Measurements from ENCODE around the gene TM9SF3.

The TM9SF3 gene

GRCh38 chr10:96505150-96506136, 81.4 kb downstream of the TM9SF3 start:
- no peak for DNase-seq

DNA sequence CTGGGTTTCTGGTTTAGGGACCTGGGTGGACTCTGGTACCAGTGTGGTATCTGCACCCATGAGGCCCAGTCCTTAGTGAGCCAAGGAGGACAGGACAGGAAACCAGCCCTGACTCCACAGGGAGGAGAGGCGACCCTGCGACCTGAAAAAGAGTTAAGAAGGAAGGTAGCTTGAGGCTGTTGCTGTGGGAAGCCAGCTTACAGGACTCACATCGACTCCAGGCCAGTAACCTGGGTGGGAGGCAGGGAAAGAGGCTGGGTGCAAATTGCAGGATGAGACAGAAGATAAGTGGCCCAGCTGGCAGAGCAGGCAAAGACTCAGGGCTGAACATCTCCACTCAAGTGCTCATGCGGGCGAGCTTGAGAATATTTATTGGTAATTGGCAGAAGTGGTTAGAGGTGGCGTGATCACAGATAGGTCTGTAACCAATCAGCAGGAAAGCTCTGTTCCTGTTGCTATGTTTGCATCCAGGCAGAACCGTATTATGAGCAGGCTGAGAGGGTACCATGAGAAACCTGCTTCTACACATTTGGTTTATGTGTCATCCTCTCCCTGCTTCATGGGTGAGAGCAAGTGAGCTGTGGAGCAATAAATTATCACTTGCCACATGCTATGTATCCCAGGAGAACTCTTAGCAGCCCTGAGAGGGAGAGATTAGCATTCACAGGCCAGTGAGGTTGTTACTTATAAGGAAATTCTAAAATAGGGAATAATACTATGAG, 84.1 kb downstream of the TM9SF3 start:
- no peak for DNase-seq

DNA sequence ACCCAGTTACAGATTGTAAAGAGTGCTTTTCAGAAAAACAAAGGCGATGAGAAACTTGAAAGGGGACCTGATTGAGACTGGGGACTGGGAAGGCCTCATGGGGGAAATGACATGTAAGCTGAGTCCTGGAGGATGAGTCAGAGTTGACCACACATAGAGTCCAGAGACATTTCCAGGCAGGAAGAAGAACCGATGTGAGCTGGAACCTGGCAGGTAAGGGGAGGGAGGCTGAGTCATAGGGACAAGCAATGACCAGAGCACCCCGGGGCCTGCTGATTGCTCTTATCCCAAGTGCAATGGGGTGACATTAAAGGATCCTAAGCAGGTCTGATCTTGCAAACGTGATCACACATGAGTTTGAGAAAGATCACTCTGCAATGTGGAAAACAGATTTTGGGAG, 84.8 kb downstream of the TM9SF3 start:
- DNase-seq, result no peak

DNA sequence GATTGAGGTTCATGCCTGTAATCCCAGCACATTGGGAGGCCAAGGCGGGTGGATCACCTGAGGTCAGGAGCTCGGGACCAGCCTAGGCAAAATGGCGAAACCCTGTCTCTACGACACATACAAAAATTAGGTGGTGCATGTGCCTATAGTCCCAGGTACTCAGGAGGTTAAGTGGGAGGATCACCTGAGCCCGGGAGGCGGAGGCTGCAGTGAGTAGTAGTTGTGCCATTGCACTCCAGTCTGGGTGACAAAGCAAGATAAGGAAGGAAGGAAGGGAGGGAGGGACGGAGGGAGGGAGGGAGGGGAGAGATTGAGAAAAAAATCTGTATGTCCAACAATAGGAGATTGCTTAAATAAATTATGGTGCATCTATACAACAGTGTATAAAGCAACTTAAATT, 86.3 kb downstream of the TM9SF3 start:
- DNase-seq, result no peak

- no peak for DNase-seq
Observed at GRCh38 chr10:96500050-96500449, 86.8 kb downstream of the TM9SF3 start.

- no peak for DNase-seq
Observed at GRCh38 chr10:96497391-96497790, 89.4 kb downstream of the TM9SF3 start.

GRCh38 chr10:96496281-96496925, 90.4 kb downstream of the TM9SF3 start:
- DNase-seq, result no peak

- no peak for DNase-seq
Observed at GRCh38 chr10:96495544-96495943, 91.3 kb downstream of the TM9SF3 start.

DNA sequence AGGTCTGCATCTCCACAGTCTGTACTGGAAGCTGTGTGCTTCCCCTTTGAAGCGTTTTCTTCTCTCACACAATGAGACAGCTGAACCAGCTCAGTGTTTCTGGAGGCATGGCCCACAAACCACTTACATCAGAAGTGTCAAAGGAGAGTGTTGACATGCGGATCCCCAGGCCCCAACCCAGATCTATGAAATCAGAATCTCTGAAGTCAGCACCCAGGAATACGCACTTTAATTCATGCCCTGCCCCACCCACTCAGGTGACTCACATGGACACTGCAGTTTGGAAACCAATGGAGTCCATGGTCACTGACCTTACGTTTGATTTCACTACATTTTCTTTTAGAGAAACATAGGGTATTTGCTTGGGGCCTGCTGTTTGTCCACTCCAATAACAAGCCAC, 92.1 kb downstream of the TM9SF3 start:
- no peak for DNase-seq

- DNase-seq, result no peak
Observed at GRCh38 chr10:96493871-96494525, 92.8 kb downstream of the TM9SF3 start.

DNA sequence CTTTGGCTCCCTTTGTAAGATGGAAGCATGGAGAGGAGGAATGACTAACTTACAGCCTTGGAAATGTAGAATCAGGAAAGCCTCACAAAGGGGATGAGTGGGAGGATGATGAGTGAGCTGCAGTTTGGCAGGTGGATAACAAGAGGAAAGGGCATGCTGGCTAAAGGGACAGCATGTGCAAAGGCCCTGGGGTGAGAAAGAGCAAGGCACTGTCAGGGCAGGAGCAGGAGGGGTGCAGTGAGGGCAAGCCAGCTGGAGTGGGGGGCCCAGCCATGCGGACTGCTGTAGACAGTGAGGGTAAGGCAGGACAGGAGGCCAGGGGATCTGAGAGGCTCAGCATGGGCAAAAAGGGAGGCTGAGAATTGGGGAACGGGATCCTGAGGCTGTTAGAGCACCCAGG, 93.6 kb downstream of the TM9SF3 start:
- DNase-seq, result no peak

DNA sequence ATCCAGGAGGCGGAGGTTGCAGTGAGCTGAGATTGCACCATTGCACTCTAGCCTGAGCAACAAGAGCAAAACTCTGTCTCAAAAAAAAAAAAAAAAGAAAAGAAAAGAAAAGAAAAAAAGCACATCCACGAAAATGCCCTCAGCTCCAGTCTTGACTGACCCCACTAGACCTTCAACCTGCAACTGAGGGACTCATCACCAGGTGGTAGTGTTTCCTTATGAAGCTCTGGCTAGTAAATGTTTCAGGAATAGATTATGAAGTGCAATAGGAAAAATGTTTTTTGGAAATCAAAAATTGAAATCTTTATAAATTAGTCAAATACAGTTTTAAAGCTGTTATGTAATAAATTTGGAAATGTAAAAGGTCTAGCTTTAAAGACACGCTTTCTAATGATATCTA, 95.5 kb downstream of the TM9SF3 start:
- DNase-seq, result no peak

DNA sequence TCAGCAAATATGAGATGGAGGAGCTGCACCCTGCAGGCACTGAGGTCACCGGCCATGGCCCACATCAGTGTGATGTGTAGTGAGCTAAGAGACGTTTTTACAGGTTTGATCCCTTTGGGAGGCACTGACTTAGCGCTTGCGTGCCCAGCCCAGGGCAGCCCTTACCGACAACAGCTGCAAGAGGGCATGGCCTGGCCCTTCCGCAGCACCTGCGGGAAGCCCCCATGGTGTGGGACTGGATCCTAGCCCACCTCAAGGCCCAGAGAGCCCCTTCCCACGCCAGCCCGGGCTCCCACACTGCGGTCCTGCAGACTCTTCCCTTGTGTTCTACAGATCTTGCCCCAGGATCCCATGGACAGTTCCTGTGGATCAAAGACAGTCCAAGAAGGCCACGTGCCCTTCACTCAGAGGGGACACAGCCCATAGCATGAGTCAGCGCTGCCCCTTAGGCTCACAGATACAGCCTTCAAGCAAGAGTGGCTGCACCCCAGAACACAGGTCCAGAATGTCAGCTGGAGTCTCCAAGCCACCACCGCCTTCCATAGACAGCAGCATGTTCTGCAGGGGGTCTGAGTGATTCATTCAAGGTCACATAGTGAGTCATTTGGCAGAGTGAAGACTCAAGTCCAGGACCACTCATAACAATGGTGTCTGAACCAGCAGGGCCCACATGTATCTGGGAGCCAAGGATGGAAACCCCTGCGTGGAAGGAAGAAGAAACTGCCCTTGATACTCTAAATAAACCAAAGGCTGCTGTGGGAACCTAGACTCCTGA, 98.5 kb downstream of the TM9SF3 start:
- DNase-seq, result no peak

DNA sequence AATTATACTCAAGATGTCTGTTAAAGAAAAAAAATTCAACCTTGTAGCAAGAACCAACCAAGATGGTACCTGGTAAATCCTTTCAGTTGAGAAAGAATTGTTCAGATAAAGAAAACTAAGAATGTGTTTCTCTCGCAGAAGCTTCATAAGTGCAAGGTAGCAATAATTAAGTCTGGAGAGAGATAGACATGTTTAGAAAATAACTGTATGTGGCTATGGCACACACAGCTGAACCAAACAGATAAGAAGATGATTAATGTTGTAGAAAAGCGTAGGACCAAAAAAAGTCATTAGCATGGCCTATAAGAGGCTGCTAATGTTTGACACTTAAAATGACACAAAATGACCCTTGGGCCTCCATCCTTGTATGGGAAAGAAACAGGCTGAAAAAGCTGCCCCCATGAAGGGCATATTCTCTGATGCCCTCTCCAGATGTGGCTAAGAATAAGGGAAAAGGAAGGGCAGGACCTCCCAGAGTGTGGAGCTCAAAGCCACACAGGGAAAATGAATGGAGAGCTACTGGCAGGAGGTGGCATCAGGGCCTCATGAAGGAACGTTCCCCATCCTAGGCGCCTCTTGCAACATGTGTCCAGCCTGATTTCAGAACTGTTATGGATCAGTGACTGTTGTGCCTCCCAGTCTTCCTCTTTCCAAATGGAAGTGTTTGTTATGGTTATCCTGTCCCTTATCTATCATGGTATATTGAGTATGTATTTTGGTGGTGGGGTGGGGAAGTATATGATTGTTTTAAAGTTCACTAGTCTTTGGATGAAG, 103.8 kb downstream of the TM9SF3 start:
- DNase-seq, result no peak

DNA sequence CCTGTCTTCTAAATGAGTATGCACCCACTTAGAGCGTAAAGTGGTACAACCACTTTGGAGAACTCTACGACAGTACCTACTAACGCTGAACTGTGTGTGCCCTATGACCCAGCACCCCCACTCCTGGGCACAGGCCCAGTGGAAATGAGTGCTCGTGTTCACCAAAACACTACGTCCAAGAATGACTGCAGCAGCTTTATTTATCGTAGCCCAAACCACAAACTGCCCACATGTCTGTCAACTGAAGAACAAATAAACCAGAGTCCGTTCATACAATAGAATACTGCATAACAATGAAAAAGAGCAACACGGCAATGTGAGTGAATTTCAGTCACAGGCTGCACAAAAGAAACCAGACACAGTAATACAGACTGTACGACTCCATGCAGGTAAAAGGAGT, 108.5 kb downstream of the TM9SF3 start:
- DNase-seq, result no peak

GRCh38 chr10:96473866-96474265, 112.9 kb downstream of the TM9SF3 start:
- no peak for DNase-seq

DNA sequence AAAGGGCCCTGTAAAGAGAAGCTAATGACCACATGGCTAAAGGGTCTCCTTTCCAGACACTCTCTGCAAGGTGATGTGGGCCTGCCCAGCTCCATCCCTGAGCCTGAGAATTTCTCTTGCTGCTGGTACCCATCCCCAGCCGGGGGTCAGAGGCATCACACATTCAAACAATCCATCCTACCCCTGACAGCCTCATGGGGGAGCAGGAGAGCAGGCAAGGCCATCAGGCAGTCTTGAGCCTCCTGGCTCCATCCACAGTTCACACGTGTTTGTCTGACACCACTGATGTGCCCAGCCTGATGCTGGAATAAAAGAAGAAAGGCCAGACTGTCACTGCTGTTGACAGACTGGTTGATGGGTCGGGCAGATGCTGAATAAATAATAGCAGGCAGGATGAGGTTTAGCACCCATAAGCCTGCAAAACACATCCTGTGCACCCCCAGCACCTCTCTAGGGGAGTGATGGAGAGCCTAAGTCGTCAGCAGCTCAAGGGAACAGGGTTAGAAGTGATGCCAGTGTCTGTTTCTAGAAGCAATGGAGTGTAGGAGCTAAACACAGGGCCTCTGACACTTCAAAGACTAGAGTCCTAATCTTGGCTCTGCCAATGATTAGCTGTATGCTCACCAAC, 116.6 kb downstream of the TM9SF3 start:
- DNase-seq, result peak in 1 of 4 experiments; percentile 3

DNA sequence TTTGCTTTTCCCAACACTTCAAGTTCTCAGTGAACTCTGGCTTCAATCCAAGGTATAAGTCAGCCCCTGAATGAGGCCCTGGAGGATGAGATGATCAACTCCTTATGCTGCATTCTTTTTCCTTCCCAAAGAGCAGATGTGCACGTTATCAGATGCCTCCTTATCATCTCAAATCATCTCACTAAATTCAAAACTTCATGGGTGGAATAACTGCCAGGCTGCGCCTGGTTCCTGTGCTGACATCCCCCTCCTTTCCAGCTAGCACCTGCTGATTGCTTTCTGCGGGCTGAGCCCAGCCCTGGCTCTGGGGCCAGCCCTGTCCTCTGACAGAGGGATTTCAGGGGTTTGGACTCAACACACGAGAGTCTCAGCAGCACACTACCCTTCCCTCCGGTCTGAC, 118.0 kb downstream of the TM9SF3 start:
- DNase-seq, result no peak

Measured in activated naive CD4-positive, alpha-beta T cell (primary cell).